HCT116 (cell line): Measurements from ENCODE around the gene FBXO15. TPM values are rescaled to one million over a fixed set of nuclear protein-coding genes. Genes with fewer than 3 reads are reported as not detected.

Experiments used
- ATAC-seq: fragments of 200-7000 bp; cut with Tn5 transposase; 2 replicates; pipeline ENCODE4 v1.9.1; 2020; ENCODE audit warnings: mild to moderate bottlenecking, moderate library complexity
- BruUV-seq: library from RNA; stranded (reverse); fragments of 400-500 nt; replicated peaks from 2 replicates; lab custom pipeline; 2021; lab: Mats Ljungman, UMichigan
- CTCF ChIA-PET: fragments of 300-600 bp; sonication (Branson Sonifier 250); formaldehyde crosslinking; loops from one replicate; lab custom pipeline; 2021; ENCODE audit warnings: antibody characterized with exemption; lab: Charles Lee
- POLR2A ChIA-PET: fragments of 300-600, 350-600 bp; sonication (Branson Sonifier 250); formaldehyde crosslinking; loops from one replicate; lab custom pipeline; 2021; ENCODE audit warnings: antibody characterized with exemption; lab: Charles Lee
- RAD21 ChIA-PET, 2 experiments: fragments of 300-600 bp; sonication (Branson Sonifier 250); formaldehyde crosslinking; loops; one replicate each; lab custom pipeline; 2023; ENCODE audit warnings: low total read pairs in 2 of 2; ENCODE audit not compliant: uncharacterized antibody in 2 of 2, unreplicated experiment in 2 of 2, low non-redundant PET in 1 of 2; lab: Charles Lee
- DNase-seq: peaks from one replicate; pipeline ENCODE4 v3.0.0-alpha.2; 2010; ENCODE audit warnings: low read depth, low spot score
- H2AFZ ChIP-seq: fragments of 200-600 bp; shearing (Covaris generic), sonication (generic); 2 replicates; pipeline ENCODE4 v1.6.1; 2017; ENCODE audit warnings: low read depth, mixed run types, mixed read lengths, antibody characterized with exemption, low read length; ENCODE audit not compliant: poor library complexity, severe bottlenecking
- H3K27ac ChIP-seq: 2 replicates; pipeline ENCODE4 v1.5.1; 2012; ENCODE audit warnings: low read depth, low read length
- H3K27me3 ChIP-seq: fragments of 200-600 bp; sonication (generic); 2 replicates; pipeline ENCODE4 v1.6.1; 2016; ENCODE audit warnings: mixed run types, low read length, mixed read lengths; ENCODE audit not compliant: insufficient read depth
- H3K36me3 ChIP-seq, 2 experiments: fragments of 200-500 bp in 1 of 2; fragments of 200-600 bp in 1 of 2; sonication (Bioruptor generic) in 1 of 2; sonication (generic) in 1 of 2; 2 replicates each; pipeline versions ENCODE4 v1.5.1 to v1.6.1; 2014 to 2016; ENCODE audit warnings: low read length in 2 of 2, inconsistent platforms in 1 of 2, mixed read lengths in 1 of 2, mixed run types in 1 of 2; ENCODE audit not compliant: insufficient read depth in 2 of 2, control insufficient read depth in 1 of 2
- H3K4me1 ChIP-seq, 2 experiments: fragments of 200-600 bp in 1 of 2; sonication (generic) in 1 of 2; 2 replicates each; pipeline versions ENCODE4 v1.5.1 to v1.6.1; 2012 to 2017; ENCODE audit warnings: low read length in 2 of 2, inconsistent platforms in 1 of 2, mild to moderate bottlenecking in 1 of 2, mixed read lengths in 1 of 2, mixed run types in 1 of 2, moderate library complexity in 1 of 2; ENCODE audit not compliant: insufficient read depth in 2 of 2, control insufficient read depth in 1 of 2
- H3K4me2 ChIP-seq: fragments of 200-600 bp; sonication (generic); 2 replicates; pipeline ENCODE4 v1.6.1; 2017; ENCODE audit warnings: mixed run types, low read length, mixed read lengths
- H3K4me3 ChIP-seq, 2 experiments: fragments of 200-600 bp in 1 of 2; sonication (generic) in 1 of 2; replicated peaks in 1 of 2; 2 replicates each; pipeline ENCODE4 v1.5.1; 2011 to 2016; ENCODE audit warnings: low read length in 2 of 2, control low read depth in 1 of 2, low read depth in 1 of 2, mild to moderate bottlenecking in 1 of 2, mixed read lengths in 1 of 2, mixed run types in 1 of 2
- H3K79me2 ChIP-seq: fragments of 200-600 bp; sonication (generic); 2 replicates; pipeline ENCODE4 v1.6.1; 2017; ENCODE audit warnings: mild to moderate bottlenecking, mixed run types, low read length, moderate library complexity, mixed read lengths; ENCODE audit not compliant: insufficient read depth
- H3K9ac ChIP-seq: fragments of 200-600 bp; sonication (generic); 2 replicates; pipeline ENCODE4 v1.6.1; 2016; ENCODE audit warnings: low read length, mixed read lengths
- H3K9me2 ChIP-seq: fragments of 200-600 bp; sonication (generic), shearing (Covaris generic); 2 replicates; pipeline ENCODE4 v1.6.1; 2017; ENCODE audit warnings: mixed run types, mild to moderate bottlenecking, moderate library complexity; ENCODE audit not compliant: insufficient read depth
- H3K9me3 ChIP-seq, 2 experiments: fragments of 200-500 bp in 1 of 2; fragments of 200-600 bp in 1 of 2; sonication (Bioruptor generic) in 1 of 2; sonication (generic) in 1 of 2; 2 replicates each; pipeline ENCODE4 v1.6.1; 2014 to 2017; ENCODE audit warnings: low read length in 2 of 2, mixed read lengths in 2 of 2, inconsistent platforms in 1 of 2, low read depth in 1 of 2, mild to moderate bottlenecking in 1 of 2, mixed run types in 1 of 2, moderate library complexity in 1 of 2; ENCODE audit not compliant: control insufficient read depth in 1 of 2, insufficient read depth in 1 of 2
- H4K20me1 ChIP-seq: fragments of 200-600 bp; sonication (generic), shearing (Covaris generic); 2 replicates; pipeline ENCODE4 v1.6.1; 2017; ENCODE audit warnings: mixed run types, mild to moderate bottlenecking, moderate library complexity; ENCODE audit not compliant: insufficient read depth
- CBX3 ChIP-seq: IDR thresholded peaks from 2 replicates; pipeline ENCODE4 v1.6.1; 2012; ENCODE audit warnings: low read depth
- CEBPB ChIP-seq: IDR thresholded peaks from 2 replicates; pipeline ENCODE4 v1.6.1; 2012; ENCODE audit warnings: low read depth
- EGR1 ChIP-seq: IDR thresholded peaks from 2 replicates; pipeline ENCODE4 v1.6.1; 2012; ENCODE audit warnings: low read depth
- TCF7L2 ChIP-seq: IDR thresholded peaks from 2 replicates; pipeline ENCODE4 v1.7.0; 2011; ENCODE audit warnings: borderline replicate concordance, inconsistent platforms; ENCODE audit not compliant: insufficient read depth, insufficient read length; ENCODE audit errors: extremely low read depth
- YY1 ChIP-seq: IDR thresholded peaks from 2 replicates; pipeline ENCODE4 v1.6.1; 2011; ENCODE audit warnings: low read length, low read depth, moderate library complexity, mild to moderate bottlenecking; ENCODE audit not compliant: insufficient replicate concordance; ENCODE audit errors: extremely low read depth
- ZFX ChIP-seq: fragments of 450-650 bp; IDR thresholded peaks from 2 replicates; pipeline ENCODE4 v1.6.1; 2017
- intact Hi-C: fragments of 100-400 bp; cut with micrococcal nuclease; formaldehyde crosslinking; loops from 2 replicates; pipeline ENCODE4 v1.10.0; 2022
- total RNA-seq: library from RNA; stranded (reverse); gene quantifications from one replicate; pipeline ENCODE4 v1.2.1, GENCODE V29; 2021; ENCODE audit not compliant: unreplicated experiment
- TF ChIP-seq, protein P1 (sequence below): IDR thresholded peaks from 2 replicates; pipeline ENCODE4 v1.6.1; 2012; ENCODE audit warnings: low read depth
- TF ChIP-seq, protein P2 (sequence below), 3 experiments: fragments of 200-600 bp in 1 of 3; sonication (generic) in 1 of 3; IDR thresholded peaks in 2 of 3; conservative IDR thresholded peaks in 1 of 3; 2 replicates each; pipeline ENCODE4 v1.5.1; 2012 to 2017; ENCODE audit warnings: low read depth in 2 of 3, low read length in 2 of 3, antibody characterized with exemption in 1 of 3, borderline replicate concordance in 1 of 3, control low read depth in 1 of 3, mild to moderate bottlenecking in 1 of 3, mixed read lengths in 1 of 3, mixed run types in 1 of 3, moderate library complexity in 1 of 3; ENCODE audit not compliant: insufficient read depth in 1 of 3

FBXO15 gene
- total RNA-seq, 1 experiment from 2014 or later: 1.1 TPM

DNA sequence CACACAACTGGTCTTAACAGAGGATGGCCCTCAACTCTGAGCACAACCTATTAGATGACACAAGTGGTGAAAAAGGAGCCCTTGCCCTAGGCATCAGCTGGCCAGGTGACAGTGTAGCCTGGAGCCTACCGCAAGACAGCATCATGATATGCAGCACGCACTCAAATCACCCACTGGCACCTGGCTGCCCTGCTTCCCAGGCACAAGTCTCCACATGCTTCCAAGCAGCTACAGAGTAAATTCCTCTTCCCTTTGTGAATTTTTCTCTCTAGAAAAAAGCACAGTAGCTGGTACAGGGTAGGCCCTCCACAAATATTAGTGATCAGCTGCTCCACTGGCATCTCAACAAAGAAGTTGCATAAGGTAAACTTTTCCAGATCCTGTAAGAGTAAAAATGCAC lies 6.0 kb downstream of the FBXO15 start:
- Histone ChIP-seq H3K9me2 (no peaks in the 10 kb centered on the region), H3K9ac (no peak overlapping the region), H3K27me3 (peaks cover 12% of the 10 kb centered on the region), H2AFZ (no peak overlapping the region), H3K9me3 (no peaks in the 10 kb centered on the region), H3K27ac (no peak overlapping the region), H3K79me2 (no peaks in the 10 kb centered on the region), H3K4me1 (peaks cover 0 to 11% of the 10 kb centered on the region in 2 experiments; a peak in 2 of 4 replicates), H4K20me1 (no peaks in the 10 kb centered on the region)
- CTCF ChIA-PET: no interaction called here
- BruUV-seq: no TSS peak
- ATAC-seq (no peak), DNase-seq (no peak)
- intact Hi-C loops: no loop called here
- RAD21 ChIA-PET: no interaction called here
- TF ChIP-seq CBX3 (no peak), ZFX (no peak), EGR1 (no peak), YY1 (no peak), CEBPB (no peak), TCF7L2 (no peak)
- TF ChIP-seq, protein P1, sequence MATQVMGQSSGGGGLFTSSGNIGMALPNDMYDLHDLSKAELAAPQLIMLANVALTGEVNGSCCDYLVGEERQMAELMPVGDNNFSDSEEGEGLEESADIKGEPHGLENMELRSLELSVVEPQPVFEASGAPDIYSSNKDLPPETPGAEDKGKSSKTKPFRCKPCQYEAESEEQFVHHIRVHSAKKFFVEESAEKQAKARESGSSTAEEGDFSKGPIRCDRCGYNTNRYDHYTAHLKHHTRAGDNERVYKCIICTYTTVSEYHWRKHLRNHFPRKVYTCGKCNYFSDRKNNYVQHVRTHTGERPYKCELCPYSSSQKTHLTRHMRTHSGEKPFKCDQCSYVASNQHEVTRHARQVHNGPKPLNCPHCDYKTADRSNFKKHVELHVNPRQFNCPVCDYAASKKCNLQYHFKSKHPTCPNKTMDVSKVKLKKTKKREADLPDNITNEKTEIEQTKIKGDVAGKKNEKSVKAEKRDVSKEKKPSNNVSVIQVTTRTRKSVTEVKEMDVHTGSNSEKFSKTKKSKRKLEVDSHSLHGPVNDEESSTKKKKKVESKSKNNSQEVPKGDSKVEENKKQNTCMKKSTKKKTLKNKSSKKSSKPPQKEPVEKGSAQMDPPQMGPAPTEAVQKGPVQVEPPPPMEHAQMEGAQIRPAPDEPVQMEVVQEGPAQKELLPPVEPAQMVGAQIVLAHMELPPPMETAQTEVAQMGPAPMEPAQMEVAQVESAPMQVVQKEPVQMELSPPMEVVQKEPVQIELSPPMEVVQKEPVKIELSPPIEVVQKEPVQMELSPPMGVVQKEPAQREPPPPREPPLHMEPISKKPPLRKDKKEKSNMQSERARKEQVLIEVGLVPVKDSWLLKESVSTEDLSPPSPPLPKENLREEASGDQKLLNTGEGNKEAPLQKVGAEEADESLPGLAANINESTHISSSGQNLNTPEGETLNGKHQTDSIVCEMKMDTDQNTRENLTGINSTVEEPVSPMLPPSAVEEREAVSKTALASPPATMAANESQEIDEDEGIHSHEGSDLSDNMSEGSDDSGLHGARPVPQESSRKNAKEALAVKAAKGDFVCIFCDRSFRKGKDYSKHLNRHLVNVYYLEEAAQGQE: no peak
- TF ChIP-seq, protein P2, sequence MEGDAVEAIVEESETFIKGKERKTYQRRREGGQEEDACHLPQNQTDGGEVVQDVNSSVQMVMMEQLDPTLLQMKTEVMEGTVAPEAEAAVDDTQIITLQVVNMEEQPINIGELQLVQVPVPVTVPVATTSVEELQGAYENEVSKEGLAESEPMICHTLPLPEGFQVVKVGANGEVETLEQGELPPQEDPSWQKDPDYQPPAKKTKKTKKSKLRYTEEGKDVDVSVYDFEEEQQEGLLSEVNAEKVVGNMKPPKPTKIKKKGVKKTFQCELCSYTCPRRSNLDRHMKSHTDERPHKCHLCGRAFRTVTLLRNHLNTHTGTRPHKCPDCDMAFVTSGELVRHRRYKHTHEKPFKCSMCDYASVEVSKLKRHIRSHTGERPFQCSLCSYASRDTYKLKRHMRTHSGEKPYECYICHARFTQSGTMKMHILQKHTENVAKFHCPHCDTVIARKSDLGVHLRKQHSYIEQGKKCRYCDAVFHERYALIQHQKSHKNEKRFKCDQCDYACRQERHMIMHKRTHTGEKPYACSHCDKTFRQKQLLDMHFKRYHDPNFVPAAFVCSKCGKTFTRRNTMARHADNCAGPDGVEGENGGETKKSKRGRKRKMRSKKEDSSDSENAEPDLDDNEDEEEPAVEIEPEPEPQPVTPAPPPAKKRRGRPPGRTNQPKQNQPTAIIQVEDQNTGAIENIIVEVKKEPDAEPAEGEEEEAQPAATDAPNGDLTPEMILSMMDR (IDR thresholded peaks at IDR 0.05 in 2 of 3, conservative IDR thresholded peaks at IDR 0.05 in 1 of 3; ENCODE audit: borderline replicate concordance in 1 of 3, insufficient read depth in 1 of 3, low read depth in 2 of 3, low read length in 2 of 3): no peak
- TF ChIP-seq, all 23 proteins: peak for 0
- Histone ChIP-seq H3K4me3 (no peak overlapping the region), H3K4me2 (no peak overlapping the region), H3K36me3 (no peaks in the 10 kb centered on the region)
- POLR2A ChIA-PET: no interaction called here
